Renal cortical epithelial cell (primary cell): Measurements from ENCODE around the gene TBC1D5. TPM values are rescaled to one million over a fixed set of nuclear protein-coding genes. Genes with fewer than 3 reads are reported as not detected.

ENCODE experiments used
- DNase-seq: peaks from one replicate; pipeline ENCODE4 v3.0.0-alpha.2; 2011; ENCODE audit warnings: low read depth
- total RNA-seq: library from RNA; depleted of rRNA; stranded (reverse); fragments of >200 nt; gene quantifications from 2 replicates; pipeline ENCODE4 v1.2.3, GENCODE V29; 2014

TBC1D5 gene
- total RNA-seq, 1 donor from 2014 or later = 92.1 TPM

DNA sequence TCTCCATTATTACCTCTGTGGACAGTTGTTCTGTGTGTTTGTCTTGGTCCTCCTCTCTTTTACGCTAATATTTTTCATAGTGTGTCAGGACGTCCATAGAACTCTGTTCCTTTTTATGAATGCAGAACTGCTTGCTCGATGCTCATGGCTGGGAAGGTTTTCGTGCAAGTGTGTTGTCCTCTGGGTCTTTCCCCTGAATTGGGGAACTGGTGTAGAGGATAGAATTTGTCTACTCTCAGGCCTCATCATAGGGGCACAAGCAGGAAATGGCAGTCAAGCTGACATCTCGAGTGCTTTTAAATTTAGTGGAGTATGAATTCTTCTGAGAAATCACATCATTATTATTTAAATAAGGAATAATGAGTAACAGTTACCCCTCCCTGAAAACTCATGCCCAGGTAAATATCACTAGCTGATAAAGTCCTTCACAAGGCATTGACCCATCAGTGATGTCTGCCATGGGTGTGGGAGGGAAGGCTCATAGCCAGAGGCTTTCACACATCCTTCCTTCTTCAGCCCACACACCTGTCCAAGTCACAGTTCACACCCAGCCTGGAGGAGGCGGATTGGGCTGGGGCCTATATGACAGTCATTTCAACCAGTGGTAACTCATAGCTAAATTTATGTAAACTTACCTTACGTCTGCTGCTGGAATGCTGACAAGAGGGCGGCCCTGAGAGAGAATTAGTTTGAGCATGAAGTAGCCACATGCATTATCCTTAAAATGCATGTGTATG is 631.6 kb downstream of the TBC1D5 start:
- no peak for DNase-seq
